22Rv1 (cell line): Measurements from ENCODE around the gene MMP17.

ENCODE experiments used
- CTCF ChIP-seq: fragments of 450-650 bp; IDR thresholded peaks from 2 replicates; pipeline ENCODE4 v1.5.1; 2017; ENCODE audit warnings: mild to moderate bottlenecking
- ZFX ChIP-seq: fragments of 450-650 bp; IDR thresholded peaks from 2 replicates; pipeline ENCODE4 v1.6.1; 2017; ENCODE audit warnings: antibody characterized with exemption, borderline replicate concordance

GRCh38 chr12:131843527-131843926, 15.3 kb downstream of the MMP17 start:
- TF ChIP-seq CTCF (no peak), ZFX (no peak)
